GM13977 (cell line): ENCODE results near the gene ATP12A.

Experiments used
- DNase-seq: peaks from one replicate; pipeline ENCODE4 v3.0.0; 2012; ENCODE audit warnings: low spot score
- in situ Hi-C: fragments of 300-500 bp; cut with MboI; formaldehyde crosslinking; loops from one replicate; pipeline ENCODE4 v1.12.0; 2022; ENCODE audit warnings: low sequenced_read_pairs, low pct_unique_long_range_greater_than_20kb, mixed read lengths, inconsistent platforms; ENCODE audit not compliant: unreplicated experiment
- TF ChIP-seq, protein P1 (sequence below): IDR thresholded peaks from 2 replicates; pipeline ENCODE4 v1.5.1; 2012; ENCODE audit warnings: mild to moderate bottlenecking, control low read depth; ENCODE audit not compliant: insufficient read depth; ENCODE audit errors: extremely low read depth, missing control alignments

ATP12A gene

DNA sequence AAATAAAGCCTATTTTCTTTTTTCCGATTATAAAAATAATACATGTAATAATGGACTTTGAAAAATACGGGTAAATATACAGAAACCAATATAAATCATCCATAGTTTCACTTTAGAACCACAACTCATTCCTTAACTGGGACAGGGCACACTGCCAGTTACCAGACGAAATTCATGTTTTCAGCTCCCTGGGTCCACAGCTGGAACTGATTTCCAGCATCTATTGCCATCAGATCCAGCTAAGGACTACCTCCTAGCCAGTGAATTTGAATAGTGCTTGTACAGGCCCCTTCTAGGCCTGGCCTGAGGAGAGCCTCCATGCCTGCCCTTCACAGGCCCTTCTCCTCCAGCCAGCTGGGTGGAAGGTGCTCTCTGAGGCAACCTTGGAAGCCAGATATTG, 30.0 kb upstream of the ATP12A start:
- TF ChIP-seq, protein P1, sequence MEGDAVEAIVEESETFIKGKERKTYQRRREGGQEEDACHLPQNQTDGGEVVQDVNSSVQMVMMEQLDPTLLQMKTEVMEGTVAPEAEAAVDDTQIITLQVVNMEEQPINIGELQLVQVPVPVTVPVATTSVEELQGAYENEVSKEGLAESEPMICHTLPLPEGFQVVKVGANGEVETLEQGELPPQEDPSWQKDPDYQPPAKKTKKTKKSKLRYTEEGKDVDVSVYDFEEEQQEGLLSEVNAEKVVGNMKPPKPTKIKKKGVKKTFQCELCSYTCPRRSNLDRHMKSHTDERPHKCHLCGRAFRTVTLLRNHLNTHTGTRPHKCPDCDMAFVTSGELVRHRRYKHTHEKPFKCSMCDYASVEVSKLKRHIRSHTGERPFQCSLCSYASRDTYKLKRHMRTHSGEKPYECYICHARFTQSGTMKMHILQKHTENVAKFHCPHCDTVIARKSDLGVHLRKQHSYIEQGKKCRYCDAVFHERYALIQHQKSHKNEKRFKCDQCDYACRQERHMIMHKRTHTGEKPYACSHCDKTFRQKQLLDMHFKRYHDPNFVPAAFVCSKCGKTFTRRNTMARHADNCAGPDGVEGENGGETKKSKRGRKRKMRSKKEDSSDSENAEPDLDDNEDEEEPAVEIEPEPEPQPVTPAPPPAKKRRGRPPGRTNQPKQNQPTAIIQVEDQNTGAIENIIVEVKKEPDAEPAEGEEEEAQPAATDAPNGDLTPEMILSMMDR = no peak
- no peak for DNase-seq
- in situ Hi-C loops = no loop called here

DNA sequence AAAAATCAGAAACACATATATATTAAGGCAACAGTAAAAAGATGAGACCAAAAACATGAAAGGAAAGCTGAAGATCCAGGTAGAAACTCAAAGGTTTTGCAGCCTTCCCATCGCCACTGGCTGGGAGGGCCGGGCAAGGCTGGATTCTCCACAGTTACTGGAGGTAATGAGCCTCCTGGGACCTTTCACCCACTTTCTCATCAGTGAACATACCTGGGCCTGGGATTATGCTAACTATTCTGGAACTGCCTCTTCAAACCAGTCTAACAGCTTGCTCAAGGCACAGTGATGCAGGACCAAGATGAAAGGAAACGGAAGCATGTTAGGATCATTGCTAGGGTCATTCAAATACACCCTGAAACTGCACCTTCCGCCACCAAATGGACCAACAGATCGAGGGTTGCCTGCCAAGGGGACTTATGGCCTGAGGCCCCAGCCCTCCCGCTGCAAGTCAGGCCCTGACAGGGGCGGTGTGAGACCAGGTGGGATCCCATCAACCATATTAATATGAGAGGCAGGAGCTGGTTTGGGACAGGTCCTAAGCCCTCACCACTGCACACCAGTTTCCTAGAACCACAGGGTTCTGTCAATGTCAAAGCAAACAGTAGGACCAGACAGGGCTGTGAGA, 28.4 kb upstream of the ATP12A start:
- no peak for DNase-seq
- TF ChIP-seq, protein P1 = no peak

DNA sequence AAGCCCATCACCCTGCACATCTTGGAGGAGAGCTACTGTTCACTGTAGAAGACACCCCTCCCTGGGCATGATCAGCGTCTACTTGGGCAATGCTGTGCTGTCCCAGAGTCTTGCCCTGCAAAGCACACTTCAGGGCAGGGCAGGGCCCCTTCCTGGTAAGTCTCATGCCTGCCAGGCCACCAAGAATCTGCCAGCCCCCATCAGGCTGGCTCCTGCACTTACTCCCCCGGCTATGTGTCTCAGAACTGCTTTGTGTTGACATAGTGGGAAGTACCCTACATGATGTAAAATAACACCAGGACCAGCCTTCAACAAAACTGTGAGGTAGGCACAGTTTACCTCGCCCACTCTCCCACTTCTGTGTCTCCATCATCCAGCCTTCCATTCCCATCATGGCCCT, 27.8 kb upstream of the ATP12A start:
- DNase-seq = no peak
- in situ Hi-C loops = no loop called here
- TF ChIP-seq, protein P1 = no peak

More for the DNA sequence above, 28.4 kb upstream of the ATP12A start:
- in situ Hi-C loops = no loop called here

DNA sequence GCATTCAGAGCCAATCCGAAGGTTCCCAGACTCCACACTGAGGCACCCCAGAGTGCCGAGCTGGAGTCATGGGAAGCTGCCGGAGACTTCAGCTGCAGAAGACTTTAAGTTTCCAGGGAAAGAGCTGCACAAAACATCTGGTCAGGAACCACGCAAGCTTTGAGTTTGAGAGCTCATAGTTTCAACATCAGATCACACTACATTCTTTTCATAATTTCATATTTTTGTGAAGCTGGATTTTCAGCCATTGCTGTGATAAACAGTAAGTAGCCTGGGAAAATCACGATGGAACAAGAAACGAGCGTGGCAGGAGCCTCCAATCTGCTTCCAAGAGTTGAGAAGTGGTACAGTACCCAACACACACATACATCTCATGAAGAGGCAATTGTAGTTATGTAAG, 25.5 kb upstream of the ATP12A start:
- TF ChIP-seq, protein P1 = no peak

DNA sequence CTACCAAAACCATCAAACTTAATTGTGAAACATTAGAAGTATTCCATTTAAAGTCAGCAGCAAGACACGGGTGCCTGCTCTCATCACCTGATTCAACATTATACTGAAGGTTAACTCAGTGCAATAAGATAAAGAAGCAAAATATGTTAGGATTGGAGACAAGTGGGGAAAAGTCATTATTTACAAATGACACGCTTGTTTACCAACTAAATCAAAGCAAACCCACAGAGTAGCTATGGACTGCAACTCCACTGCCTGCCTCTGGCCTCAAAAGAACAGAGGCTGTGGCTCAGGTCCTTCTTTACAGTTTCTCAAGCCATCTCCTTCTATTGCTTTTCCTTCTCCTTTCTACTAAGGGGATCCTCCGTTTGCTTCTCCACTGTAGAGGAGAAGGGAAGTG, 21.0 kb upstream of the ATP12A start:
- no peak for DNase-seq
- TF ChIP-seq, protein P1 = no peak
- in situ Hi-C loops = no loop called here

More for the DNA sequence above, 25.5 kb upstream of the ATP12A start:
- in situ Hi-C loops = no loop called here
- DNase-seq = no peak

DNA sequence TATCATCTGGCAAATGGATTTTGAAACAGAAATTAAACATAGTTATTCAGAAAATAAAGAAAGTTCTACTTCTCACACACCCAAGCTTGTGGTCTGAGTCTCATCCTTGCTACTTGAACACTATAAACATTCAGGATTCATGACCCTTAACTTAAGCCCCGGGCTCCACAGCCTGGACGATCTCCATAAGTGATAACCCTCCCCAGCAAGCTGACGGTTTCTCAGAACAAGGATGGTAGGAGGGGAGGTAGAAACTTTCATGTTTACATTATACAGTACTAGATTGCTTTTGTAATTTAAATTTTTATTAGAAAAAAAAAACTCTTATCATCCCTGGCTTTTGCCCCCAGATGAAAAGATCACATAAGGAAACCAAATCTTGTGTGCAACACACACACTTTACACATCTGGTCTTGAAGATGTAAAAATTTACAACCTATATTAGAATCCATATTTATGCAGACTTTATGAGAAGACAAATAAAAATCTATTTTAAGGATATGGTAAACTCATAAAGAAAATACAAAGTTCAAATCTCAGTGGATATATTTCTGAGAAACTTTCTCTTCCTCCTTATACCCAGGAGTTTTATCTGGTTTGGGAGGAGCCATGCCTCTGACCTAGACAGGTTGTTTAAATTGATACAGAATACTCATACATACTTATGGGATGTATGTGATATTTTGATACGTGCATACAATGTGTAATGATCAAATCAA, 20.0 kb upstream of the ATP12A start:
- no peak for DNase-seq
- TF ChIP-seq, protein P1 = no peak
- in situ Hi-C loops = no loop called here
